ENCODE results near the gene UBAC2.

GRCh38 chr13:99390601-99391000, 189.9 kb downstream of the UBAC2 start:
- TF ChIP-seq EZH2 (IDR thresholded peaks at IDR 0.05; ENCODE audit: borderline replicate concordance) (no peak), CTCF (IDR thresholded peaks at IDR 0.05; ENCODE audit: poor library complexity) (no peak)

All from hepatocyte (in vitro differentiated cells).